CD14-positive monocyte (primary cell): ENCODE results near the gene TEX11. TPM values are rescaled to one million over a fixed set of nuclear protein-coding genes. Genes with fewer than 3 reads are reported as not detected.

Experiments used
- DNase-seq, 3 donors: peaks; one replicate each; pipeline ENCODE4 v3.0.0-alpha.2; 2011 to 2022
- H2AFZ ChIP-seq: 2 replicates; pipeline ENCODE4 v1.6.0; 2012; ENCODE audit warnings: mild to moderate bottlenecking, low read depth, low read length, inconsistent platforms; ENCODE audit not compliant: insufficient read depth, poor library complexity, severe bottlenecking
- H3K27ac ChIP-seq, 2 donors: 1 replicate in 1 of 2; 2 replicates in 1 of 2; pipeline ENCODE4 v1.5.1; 2012 to 2013; ENCODE audit warnings: low read length in 2 of 2, control low read depth in 1 of 2, inconsistent platforms in 1 of 2, low read depth in 1 of 2, mild to moderate bottlenecking in 1 of 2
- H3K27me3 ChIP-seq, 2 donors: one replicate each; pipeline versions ENCODE4 v1.6.0 to v1.6.1; 2011 to 2013; ENCODE audit warnings: low read length in 2 of 2; ENCODE audit not compliant: control insufficient read depth in 2 of 2, insufficient read depth in 2 of 2
- H3K36me3 ChIP-seq, 2 donors: replicated peaks in 1 of 2; 1 replicate in 1 of 2; 2 replicates in 1 of 2; pipeline versions ENCODE4 v1.5.1 to v1.6.1; 2012 to 2013; ENCODE audit warnings: low read length in 2 of 2, control low read depth in 1 of 2, inconsistent platforms in 1 of 2, mild to moderate bottlenecking in 1 of 2; ENCODE audit not compliant: insufficient read depth in 2 of 2, control insufficient read depth in 1 of 2
- H3K4me1 ChIP-seq, 2 donors: 1 replicate in 1 of 2; 2 replicates in 1 of 2; pipeline versions ENCODE4 v1.5.1 to v1.6.1; 2012 to 2013; ENCODE audit warnings: low read length in 2 of 2, control low read depth in 1 of 2, inconsistent platforms in 1 of 2, mild to moderate bottlenecking in 1 of 2, moderate library complexity in 1 of 2; ENCODE audit not compliant: insufficient read depth in 2 of 2, control insufficient read depth in 1 of 2
- H3K4me2 ChIP-seq: replicated peaks from 2 replicates; pipeline ENCODE3; 2012; ENCODE audit warnings: low read length, moderate library complexity, mild to moderate bottlenecking; ENCODE audit not compliant: poor library complexity, severe bottlenecking; ENCODE audit errors: extremely low read depth
- H3K4me3 ChIP-seq, 3 experiments: fragments of 200-600 bp in 1 of 3; sonication (generic) in 1 of 3; replicated peaks in 1 of 3; 1 replicate in 2 of 3; 2 replicates in 1 of 3; pipeline ENCODE4 v1.5.1; 2011 to 2013; ENCODE audit warnings: low read length in 3 of 3, mild to moderate bottlenecking in 3 of 3, control low read depth in 2 of 3, low read depth in 2 of 3, inconsistent platforms in 1 of 3, moderate library complexity in 1 of 3
- H3K79me2 ChIP-seq: 2 replicates; pipeline ENCODE4 v1.6.0; 2012; ENCODE audit warnings: mild to moderate bottlenecking, control low read depth, inconsistent platforms, low read length, moderate library complexity; ENCODE audit not compliant: insufficient read depth
- H3K9ac ChIP-seq: 2 replicates; pipeline ENCODE4 v1.6.0; 2017; ENCODE audit warnings: low read length, mild to moderate bottlenecking; ENCODE audit not compliant: insufficient read depth, poor library complexity, severe bottlenecking
- H3K9me3 ChIP-seq, 2 donors: replicated peaks in 1 of 2; 1 replicate in 1 of 2; 2 replicates in 1 of 2; pipeline versions ENCODE4 v1.5.1 to v1.6.1; 2012 to 2013; ENCODE audit warnings: low read length in 2 of 2, control low read depth in 1 of 2; ENCODE audit not compliant: control insufficient read depth in 1 of 2, insufficient read depth in 1 of 2
- H4K20me1 ChIP-seq: 2 replicates; pipeline ENCODE4 v1.6.0; 2012; ENCODE audit warnings: mild to moderate bottlenecking, low read length, control low read depth, moderate library complexity; ENCODE audit not compliant: insufficient read depth
- H3K27ac Mint-ChIP-seq, 7 donors: one replicate each; pipeline ENCODE4 v1.8.0; 2020; ENCODE audit warnings: mild to moderate bottlenecking in 7 of 7, mixed read lengths in 7 of 7, moderate library complexity in 6 of 7, inconsistent platforms in 2 of 7
- H3K27me3 Mint-ChIP-seq, 3 donors: one replicate each; pipeline ENCODE4 v1.8.0; 2021 to 2022; ENCODE audit warnings: low read depth in 3 of 3, mild to moderate bottlenecking in 3 of 3, mixed read lengths in 3 of 3, moderate library complexity in 3 of 3, inconsistent platforms in 1 of 3
- H3K36me3 Mint-ChIP-seq, 2 donors: one replicate each; pipeline ENCODE4 v1.8.0; 2020; ENCODE audit warnings: mixed read lengths in 2 of 2, inconsistent platforms in 1 of 2, mild to moderate bottlenecking in 1 of 2
- H3K4me1 Mint-ChIP-seq: one replicate; pipeline ENCODE4 v1.8.0; 2020; ENCODE audit warnings: mild to moderate bottlenecking, mixed read lengths
- H3K4me3 Mint-ChIP-seq, 2 donors: one replicate each; pipeline ENCODE4 v1.8.0; 2020; ENCODE audit warnings: mild to moderate bottlenecking in 2 of 2, mixed read lengths in 2 of 2, moderate library complexity in 1 of 2
- H3K9me3 Mint-ChIP-seq, 7 donors: one replicate each; pipeline ENCODE4 v1.8.0; 2020 to 2022; ENCODE audit warnings: mixed read lengths in 7 of 7, mild to moderate bottlenecking in 6 of 7, moderate library complexity in 6 of 7, inconsistent platforms in 2 of 7
- CTCF ChIP-seq: fragments of 200-600 bp; IDR thresholded peaks from one replicate; pipeline ENCODE4 v1.8.0; 2022; ENCODE audit warnings: antibody characterized with exemption, mild to moderate bottlenecking
- WGBS: methylation state at CpG from one replicate; pipeline ENCODE4 v1.1.5; 2013; ENCODE audit warnings: missing lambda C conversion rate; ENCODE audit not compliant: insufficient coverage; 5-methylcytosine and 5-hydroxymethylcytosine counted together
- intact Hi-C, 2 donors: fragments of 100-400 bp; cut with micrococcal nuclease; formaldehyde crosslinking; loops; one replicate each; pipeline versions ENCODE4 v1.15.0 to v1.15.1; 2023
- polyA plus RNA-seq, 3 donors: library from polyadenylated mRNA; depleted of rRNA in 1 of 3; unstranded in 2 of 3; stranded (reverse) in 1 of 3; fragments of 300-500 nt in 2 of 3; fragments of >200 nt in 1 of 3; fragmentation: Illumina TruSeq in 2 of 3; gene quantifications; 1 replicate in 2 of 3; 2 replicates in 1 of 3; pipeline ENCODE4 v1.2.3, GENCODE V29; 2012 to 2021

Gene TEX11
- polyA plus RNA-seq, 3 donors, result not detected

GRCh38 chrX:70826715-70827114 is 81.8 kb downstream of the TEX11 start:
- Mint-ChIP-seq H3K4me3 (no peak overlapping the region), H3K36me3 (no peaks in the 10 kb centered on the region), H3K27ac (no peak overlapping the region), H3K9me3 (peaks cover 0 to 4% (median 0%) of the 10 kb centered on the region in 7 donors), H3K27me3 (peaks cover 5 to 7% (median 6%) of the 10 kb centered on the region in 3 donors), H3K4me1 (no peaks in the 10 kb centered on the region)
- no peak for DNase-seq
- no peak overlapping the region for H3K4me2 ChIP-seq
- H3K27ac ChIP-seq, result no peak overlapping the region
- no peaks in the 10 kb centered on the region for H3K79me2 ChIP-seq
- no peaks in the 10 kb centered on the region for H3K36me3 ChIP-seq
- no peak overlapping the region for H2AFZ ChIP-seq
- intact Hi-C loops, result no loop called here
- H3K4me1 ChIP-seq, result no peaks in the 10 kb centered on the region
- no peaks in the 10 kb centered on the region for H3K27me3 ChIP-seq
- H3K9ac ChIP-seq, result no peak overlapping the region
- TF ChIP-seq CTCF, result no peak
- H4K20me1 ChIP-seq, result no peaks in the 10 kb centered on the region
- WGBS, result no CpG with 5 or more reads among the region's 3 CpGs
- H3K4me3 ChIP-seq, result no peak overlapping the region
- no peaks in the 10 kb centered on the region for H3K9me3 ChIP-seq

- Histone ChIP-seq H3K36me3 (no peaks in the 10 kb centered on the region), H3K27ac (no peak overlapping the region), H3K9ac (no peak overlapping the region), H2AFZ (no peak overlapping the region), H3K4me1 (no peaks in the 10 kb centered on the region), H4K20me1 (no peaks in the 10 kb centered on the region), H3K4me2 (no peak overlapping the region), H3K4me3 (no peak overlapping the region), H3K27me3 (no peaks in the 10 kb centered on the region), H3K9me3 (peaks cover 4% of the 10 kb centered on the region in 2 donors), H3K79me2 (no peaks in the 10 kb centered on the region)
- TF ChIP-seq CTCF, result no peak
- no peak overlapping the region for H3K4me3 Mint-ChIP-seq
- no CpG with 5 or more reads among the region's 4 CpGs for WGBS
- H3K4me1 Mint-ChIP-seq, result no peaks in the 10 kb centered on the region
- peaks cover 0 to 10% (median 5%) of the 10 kb centered on the region in 7 donors for H3K9me3 Mint-ChIP-seq
- H3K36me3 Mint-ChIP-seq, result no peaks in the 10 kb centered on the region
- no peak for DNase-seq
- intact Hi-C loops, result no loop called here
- H3K27me3 Mint-ChIP-seq, result peaks cover 2 to 5% (median 2%) of the 10 kb centered on the region in 3 donors
- H3K27ac Mint-ChIP-seq, result no peak overlapping the region
Measured at GRCh38 chrX:70825366-70825765, 83.1 kb downstream of the TEX11 start.
